Left hindlimb (tissue), 1 donor: ENCODE results near the gene COMMD1.
"Not testable (repeated sequence)": the region's sequence is repeated elsewhere in the genome, so short reads cannot be mapped to it uniquely, and the experiment has no call there.

Experiments
- DNase-seq: peaks from one replicate; pipeline ENCODE4 v3.0.0-alpha.2; 2018

The COMMD1 gene

DNA sequence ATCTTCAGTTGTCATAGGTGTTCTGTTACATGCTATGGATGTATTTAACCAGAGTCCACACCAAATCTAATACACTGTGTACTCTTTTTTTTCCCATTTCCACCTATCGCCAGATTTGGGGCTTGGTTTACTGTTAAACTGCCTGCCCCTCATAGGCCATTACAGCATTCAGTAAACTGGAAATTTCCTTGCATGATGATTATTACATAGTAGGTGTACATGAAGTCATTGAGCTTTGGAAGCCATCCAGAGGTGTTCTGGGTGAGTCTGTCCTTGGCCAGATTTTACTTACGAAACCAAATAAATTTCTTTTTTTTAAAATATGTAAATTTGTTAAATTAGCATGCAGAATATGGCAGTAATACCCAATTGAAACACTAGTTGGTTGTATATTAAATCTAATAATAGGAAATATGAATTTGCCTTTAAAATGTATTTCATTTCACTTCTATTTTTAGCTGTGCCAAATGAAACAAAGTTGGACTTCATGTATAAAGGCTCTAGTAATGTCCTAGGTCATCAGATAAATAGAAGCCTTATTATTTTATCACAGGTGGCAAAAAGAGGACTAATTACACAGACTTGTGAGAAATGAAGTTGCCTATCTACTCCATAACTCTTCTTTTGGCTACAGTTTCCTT is 60.7 kb downstream of the COMMD1 start:
- DNase-seq, result no peak

- no peak for DNase-seq
These were observed 61.8 kb downstream of the COMMD1 start for GRCh38 chr2:61967262-61967661.

- no peak for DNase-seq
These were observed 63.9 kb downstream of the COMMD1 start for GRCh38 chr2:61969376-61969775.

DNA sequence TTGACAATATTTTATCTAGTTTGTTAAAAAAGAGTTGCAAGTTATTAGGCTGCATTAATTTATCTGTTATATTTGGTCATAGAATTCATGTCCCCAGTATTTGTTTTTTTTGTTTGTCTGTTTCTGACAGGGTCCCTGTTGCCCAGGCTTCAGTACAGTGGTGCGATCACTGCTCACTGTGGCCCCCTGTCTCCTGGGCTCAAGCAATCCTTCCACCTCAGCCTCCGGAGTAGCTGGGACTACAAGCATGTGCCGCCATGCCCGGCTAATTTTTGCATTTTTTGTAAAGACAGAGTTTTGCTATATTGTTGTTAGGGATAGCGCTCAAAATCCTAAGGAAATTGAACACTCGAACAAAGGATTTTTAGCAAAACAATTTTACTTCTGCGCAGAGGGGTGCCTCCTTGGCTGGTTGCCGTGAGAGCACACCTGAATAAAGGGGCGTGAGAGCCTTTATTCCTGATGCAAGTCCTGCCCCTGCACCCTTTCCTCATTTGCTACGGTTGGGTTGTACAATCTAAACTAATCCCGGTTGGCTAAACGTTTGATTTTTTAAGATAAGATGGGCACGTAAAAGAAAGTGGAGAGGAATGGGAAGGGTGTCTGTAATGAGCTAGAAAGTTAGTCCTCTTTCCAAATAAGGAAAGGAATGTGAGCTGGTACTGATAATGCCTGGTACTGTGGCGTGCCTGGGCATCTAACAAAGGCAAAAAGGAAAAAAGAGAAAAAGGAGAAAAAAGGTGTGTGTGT is 65.5 kb downstream of the COMMD1 start:
- no peak for DNase-seq

DNA sequence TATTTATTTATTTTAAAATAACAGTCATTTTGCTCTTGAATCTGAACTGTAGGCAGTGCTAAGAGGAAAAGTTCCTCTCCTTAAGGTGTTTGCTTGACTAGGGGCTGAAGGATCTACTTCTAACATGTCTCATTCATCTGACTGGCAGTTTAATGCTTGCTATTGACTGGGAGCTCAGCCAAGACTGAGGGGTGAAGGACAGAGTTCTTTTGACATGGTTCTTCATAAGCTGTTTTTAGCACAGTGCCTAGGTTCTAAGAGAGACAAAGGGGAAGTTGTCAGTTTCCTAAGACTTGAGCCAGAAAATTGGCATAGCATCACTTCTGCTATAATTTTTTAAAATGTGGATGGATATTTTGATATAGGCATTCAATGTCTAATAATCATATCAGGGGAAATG is 73.0 kb downstream of the COMMD1 start:
- DNase-seq, result no peak

DNA sequence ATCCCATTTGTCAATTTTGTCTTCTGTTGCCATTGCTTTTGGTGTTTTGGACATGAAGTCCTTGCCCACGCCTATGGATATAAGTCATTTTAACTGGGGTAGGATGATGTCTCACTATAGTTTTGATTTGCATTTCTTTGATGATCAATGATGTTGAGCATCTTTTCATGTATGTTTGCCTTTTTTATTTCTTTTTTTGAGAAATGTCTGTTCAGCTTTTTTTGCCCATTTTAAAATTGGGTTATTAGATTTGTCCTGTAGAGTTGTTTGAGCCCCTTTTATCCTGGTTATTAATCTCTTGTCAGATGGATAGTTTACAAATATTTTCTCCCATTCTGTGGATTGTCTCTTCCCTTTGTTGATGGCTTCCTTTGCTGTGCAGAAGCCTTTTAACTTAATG is 75.3 kb downstream of the COMMD1 start:
- no peak for DNase-seq

DNA sequence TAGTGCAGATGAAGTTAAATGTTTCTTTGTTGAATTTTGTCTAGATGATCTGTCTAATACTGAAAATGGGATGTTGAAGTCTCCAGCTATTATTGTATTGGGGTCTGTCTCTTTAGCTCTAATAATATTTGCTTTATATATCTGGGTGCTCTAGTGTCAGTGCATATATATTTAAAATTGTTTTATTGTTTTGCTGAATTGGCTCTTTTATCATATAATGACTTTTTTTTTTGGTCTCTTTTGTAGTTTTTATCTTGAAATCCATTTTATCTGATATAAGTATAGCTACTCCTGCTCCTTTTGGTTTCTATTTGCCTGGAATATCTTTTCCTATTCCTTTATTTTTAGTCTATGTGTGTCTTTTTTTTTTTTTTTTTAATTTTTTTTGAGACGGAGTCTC is 79.2 kb downstream of the COMMD1 start:
- DNase-seq, result no peak

DNA sequence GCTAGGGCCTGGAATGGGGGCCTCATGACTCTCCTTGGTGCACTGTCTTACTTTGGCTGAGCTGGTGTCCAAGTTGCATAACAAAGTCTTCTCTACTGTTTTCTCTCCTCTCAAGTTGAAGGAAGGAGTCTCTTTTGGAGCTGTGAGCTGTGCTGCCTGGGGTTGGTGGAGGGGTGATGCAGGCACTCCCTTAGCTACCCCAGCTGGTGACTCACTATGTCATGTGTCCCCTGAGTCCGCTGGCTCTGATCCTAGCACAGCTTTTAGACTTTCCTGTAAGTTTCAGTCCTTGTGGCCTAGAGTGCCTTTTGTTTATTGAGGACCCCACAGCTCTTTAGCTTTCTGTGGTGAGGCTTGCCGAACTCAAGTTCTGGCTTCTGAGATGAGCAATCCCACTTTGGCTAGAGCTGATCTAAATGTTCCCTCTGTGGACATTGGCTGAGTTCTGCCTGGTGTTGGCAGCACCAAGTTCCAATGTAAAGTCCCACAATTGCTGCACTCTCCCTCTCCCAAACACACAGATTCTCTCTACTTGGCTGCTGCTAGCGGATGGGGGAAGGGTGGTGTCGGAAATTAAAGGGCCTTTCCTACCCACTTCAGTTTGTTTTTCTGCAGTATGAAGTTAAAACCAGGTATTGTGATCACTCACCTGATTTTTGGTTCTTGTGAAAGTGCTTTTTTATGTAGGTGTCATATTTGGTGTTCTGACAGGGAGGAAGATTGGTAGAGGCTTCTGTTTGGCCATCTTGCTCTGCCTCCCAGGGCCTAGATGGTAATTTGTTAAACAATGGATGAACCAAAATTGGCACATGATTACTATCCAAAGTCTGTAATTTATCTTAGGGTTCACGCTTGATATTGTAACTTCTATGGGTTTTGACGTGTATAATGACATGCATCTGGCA is 83.2 kb downstream of the COMMD1 start:
- no peak for DNase-seq

- DNase-seq, result no peak
These were observed 88.0 kb downstream of the COMMD1 start for GRCh38 chr2:61993422-61994024.

- no peak for DNase-seq
These were observed 89.1 kb downstream of the COMMD1 start for GRCh38 chr2:61994531-61994930.

- DNase-seq, result no peak
These were observed 89.6 kb downstream of the COMMD1 start for GRCh38 chr2:61995065-61995464.

DNA sequence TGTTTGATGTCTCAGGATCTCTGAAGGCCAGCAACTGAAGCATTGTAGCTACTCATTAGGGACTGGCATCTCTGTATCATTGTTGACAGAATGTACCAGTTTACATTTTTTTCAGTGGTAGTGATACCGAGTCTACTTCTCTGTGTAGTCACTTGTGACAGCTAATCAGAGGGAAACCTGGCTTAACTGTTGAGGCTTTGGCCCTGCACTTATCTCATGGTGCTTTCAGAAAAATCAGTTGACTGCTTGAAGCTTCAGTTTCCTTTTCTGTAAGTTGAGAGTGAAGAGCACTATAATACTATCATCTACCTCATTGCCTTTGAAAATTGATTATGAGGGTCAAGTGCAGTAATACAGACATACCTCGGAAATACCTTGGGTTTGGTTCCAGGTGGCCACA is 90.0 kb downstream of the COMMD1 start:
- DNase-seq, result no peak

- DNase-seq, result no peak
These were observed 93.0 kb downstream of the COMMD1 start for GRCh38 chr2:61998426-61998825.

DNA sequence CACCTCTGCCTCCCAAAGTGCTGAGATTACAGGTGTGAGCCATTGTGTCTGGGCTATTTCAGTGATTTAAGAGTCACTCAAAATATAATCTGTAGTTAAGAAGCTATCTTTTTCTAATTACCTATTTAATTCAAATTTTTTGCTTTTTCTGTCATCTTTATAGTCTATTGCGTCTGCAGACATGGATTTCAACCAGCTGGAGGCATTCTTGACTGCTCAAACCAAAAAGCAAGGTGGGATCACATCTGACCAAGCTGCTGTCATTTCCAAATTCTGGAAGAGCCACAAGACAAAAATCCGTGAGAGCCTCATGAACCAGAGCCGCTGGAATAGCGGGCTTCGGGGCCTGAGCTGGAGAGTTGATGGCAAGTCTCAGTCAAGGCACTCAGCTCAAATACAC is 95.1 kb downstream of the COMMD1 start:
- no peak for DNase-seq

GRCh38 chr2:62001431-62001830 is 96.0 kb downstream of the COMMD1 start:
- no peak for DNase-seq

DNA sequence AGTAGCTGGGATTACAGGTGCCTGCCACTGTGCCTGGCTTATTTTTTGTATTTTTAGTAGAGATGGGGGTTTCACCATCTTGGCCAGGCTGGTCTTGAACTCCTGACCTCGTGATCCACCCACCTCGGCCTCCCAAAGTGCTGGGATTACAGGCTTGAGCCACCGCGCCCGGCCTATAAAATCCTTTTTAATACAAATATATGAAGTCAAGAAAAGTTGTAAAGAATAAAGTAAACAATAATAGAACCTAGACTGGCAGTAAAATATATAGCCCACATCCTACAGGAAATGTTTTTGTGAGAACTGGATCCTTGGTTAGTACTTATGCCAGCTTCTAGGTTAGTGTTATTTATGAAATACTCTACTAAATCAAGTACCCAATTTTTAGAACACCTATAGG is 99.0 kb downstream of the COMMD1 start:
- not testable (repeated sequence) for DNase-seq

- DNase-seq, result no peak
These were observed 102.1 kb downstream of the COMMD1 start for GRCh38 chr2:62007555-62007954.

DNA sequence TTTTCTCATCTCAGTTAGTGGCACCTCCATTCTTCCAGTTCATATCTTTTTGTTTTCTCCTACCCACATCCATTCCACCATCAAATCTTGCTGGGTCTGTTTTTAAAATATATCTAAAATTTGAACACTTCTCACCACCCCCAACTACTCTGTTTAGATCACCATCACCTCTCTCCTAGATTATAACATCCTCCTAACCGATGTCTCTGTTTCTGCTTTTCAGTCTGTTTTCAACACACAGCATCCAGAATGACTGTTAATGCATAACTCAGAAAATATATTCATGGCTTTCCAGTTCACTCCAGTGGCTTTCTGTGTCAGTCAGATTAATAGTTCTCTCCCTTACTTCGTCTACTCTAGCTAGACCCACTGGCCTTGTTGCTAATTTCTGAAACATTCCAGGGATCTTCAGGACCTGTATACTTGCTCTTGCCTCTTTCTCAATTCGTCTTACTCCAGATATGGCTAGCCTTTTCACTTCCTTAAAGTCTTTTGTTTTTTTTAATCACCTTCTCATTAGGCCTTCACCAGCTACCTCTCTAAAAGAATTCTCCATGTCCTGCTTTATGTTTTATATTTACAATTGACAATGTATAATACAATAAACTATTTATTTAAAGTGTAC is 105.3 kb downstream of the COMMD1 start:
- no peak for DNase-seq

DNA sequence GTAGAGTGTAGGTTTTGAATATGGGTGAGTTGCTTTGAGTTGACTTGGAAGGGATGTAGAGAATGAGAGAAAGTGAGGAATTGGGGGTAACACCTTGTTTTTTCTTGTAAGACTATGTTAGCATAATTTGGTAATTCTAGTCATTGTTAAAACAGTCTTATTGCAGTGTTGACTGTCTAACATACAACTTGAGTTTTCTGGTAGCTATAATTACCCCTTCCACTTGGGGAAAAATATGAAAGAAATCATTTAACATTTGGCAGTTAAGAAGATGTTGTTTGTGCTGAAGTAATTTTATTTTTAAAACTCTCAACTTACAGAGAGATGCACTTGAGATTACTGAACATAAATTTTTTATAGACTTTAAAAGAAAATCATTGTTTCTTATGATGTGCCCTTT is 108.2 kb downstream of the COMMD1 start:
- no peak for DNase-seq

DNA sequence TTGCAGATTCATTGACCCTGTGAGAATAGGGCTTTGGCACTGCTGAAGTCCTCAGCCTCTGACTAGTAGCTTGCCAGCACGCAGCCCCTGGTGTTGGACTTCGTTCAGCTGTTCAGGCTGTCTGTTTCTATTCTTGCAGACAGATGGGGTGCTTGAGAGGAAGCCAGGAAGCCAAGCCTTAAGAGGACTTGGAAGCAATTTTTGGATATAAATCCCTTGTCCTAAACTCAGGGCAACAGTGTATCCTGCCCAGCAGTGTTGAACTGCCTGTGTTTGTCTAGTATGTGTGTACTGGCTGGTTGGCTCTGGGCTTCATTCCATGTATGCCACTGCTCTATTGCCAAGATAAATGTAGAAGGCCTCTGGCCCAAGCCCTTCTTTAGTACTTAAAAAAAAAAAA is 108.6 kb downstream of the COMMD1 start:
- peak; percentile 87 for DNase-seq

- DNase-seq, result no peak
These were observed 111.5 kb downstream of the COMMD1 start for GRCh38 chr2:62016957-62017356.

DNA sequence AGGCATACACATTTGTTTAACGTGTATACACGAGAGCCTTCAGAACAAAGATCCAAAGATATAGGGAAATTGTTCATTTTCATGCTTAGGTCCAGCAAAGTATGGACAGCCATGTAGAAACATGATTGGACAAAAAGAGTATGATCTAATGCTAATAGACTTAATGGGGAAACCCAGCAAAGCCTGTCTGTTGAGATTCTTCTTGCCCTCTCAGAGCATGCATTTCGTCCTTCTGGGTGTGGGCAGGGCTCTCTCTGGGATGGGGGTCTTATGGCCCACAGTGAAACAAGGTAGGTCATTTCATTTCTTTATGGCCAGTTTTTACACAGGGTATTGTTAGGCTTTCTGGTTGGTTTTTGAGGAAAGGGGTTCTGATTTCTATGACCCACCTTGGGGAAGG is 124.4 kb downstream of the COMMD1 start:
- DNase-seq, result no peak

GRCh38 chr2:62030902-62031301 is 125.4 kb downstream of the COMMD1 start:
- DNase-seq, result no peak
